Measurements from ENCODE around the gene TNFRSF21.
"Not testable (repeated sequence)": the region's sequence is repeated elsewhere in the genome, so short reads cannot be mapped to it uniquely, and the experiment has no call there.

TNFRSF21 gene

GRCh38 chr6:47309291-47310130, at the start of gene TNFRSF21:
Gene TNFRSF21, minus strand, starts transcription at chr6:47309905. Its CDS starts 394 bp downstream, at chr6:47309511.
- peak; percentile 74 for DNase-seq (ENCODE audit: low spot score)

GRCh38 chr6:47358440-47359225, 48.9 kb upstream of the TNFRSF21 start:
- DNase-seq (ENCODE audit: low spot score), result no peak

- no peak for DNase-seq (ENCODE audit: low spot score)
Measured at GRCh38 chr6:47357827-47358226, 48.1 kb upstream of the TNFRSF21 start.

- DNase-seq (ENCODE audit: low spot score), result no peak
Measured at GRCh38 chr6:47355496-47355895, 45.8 kb upstream of the TNFRSF21 start.

- no peak for DNase-seq (ENCODE audit: low spot score)
Measured at GRCh38 chr6:47353871-47354270, 44.2 kb upstream of the TNFRSF21 start.

GRCh38 chr6:47352966-47353365, 43.3 kb upstream of the TNFRSF21 start:
- DNase-seq (ENCODE audit: low spot score), result no peak

- no peak for DNase-seq (ENCODE audit: low spot score)
Measured at GRCh38 chr6:47352194-47352920, 42.7 kb upstream of the TNFRSF21 start.

- no peak for DNase-seq (ENCODE audit: low spot score)
Measured at GRCh38 chr6:47351621-47352020, 41.9 kb upstream of the TNFRSF21 start.

GRCh38 chr6:47349931-47350330, 40.2 kb upstream of the TNFRSF21 start:
- no peak for DNase-seq (ENCODE audit: low spot score)

GRCh38 chr6:47348316-47348863, 38.7 kb upstream of the TNFRSF21 start:
- DNase-seq (ENCODE audit: low spot score), result no peak

GRCh38 chr6:47345761-47346160, 36.1 kb upstream of the TNFRSF21 start:
- no peak for DNase-seq (ENCODE audit: low spot score)

GRCh38 chr6:47344022-47344421, 34.3 kb upstream of the TNFRSF21 start:
- DNase-seq (ENCODE audit: low spot score), result no peak

GRCh38 chr6:47343600-47343999, 33.9 kb upstream of the TNFRSF21 start:
- no peak for DNase-seq (ENCODE audit: low spot score)

GRCh38 chr6:47342824-47343223, 33.1 kb upstream of the TNFRSF21 start:
- no peak for DNase-seq (ENCODE audit: low spot score)

- no peak for DNase-seq (ENCODE audit: low spot score)
Measured at GRCh38 chr6:47337519-47337918, 27.8 kb upstream of the TNFRSF21 start.

- no peak for DNase-seq (ENCODE audit: low spot score)
Measured at GRCh38 chr6:47336334-47336733, 26.6 kb upstream of the TNFRSF21 start.

- DNase-seq (ENCODE audit: low spot score), result no peak
Measured at GRCh38 chr6:47335466-47335865, 25.8 kb upstream of the TNFRSF21 start.

GRCh38 chr6:47334334-47334733, 24.6 kb upstream of the TNFRSF21 start:
- DNase-seq (ENCODE audit: low spot score), result no peak

- not testable (repeated sequence) for DNase-seq (ENCODE audit: low spot score)
Measured at GRCh38 chr6:47328606-47329005, 18.9 kb upstream of the TNFRSF21 start.

- DNase-seq (ENCODE audit: low spot score), result not testable (repeated sequence)
Measured at GRCh38 chr6:47328139-47328538, 18.4 kb upstream of the TNFRSF21 start.

- no peak for DNase-seq (ENCODE audit: low spot score)
Measured at GRCh38 chr6:47323887-47324286, 14.2 kb upstream of the TNFRSF21 start.

- no peak for DNase-seq (ENCODE audit: low spot score)
Measured at GRCh38 chr6:47323321-47323720, 13.6 kb upstream of the TNFRSF21 start.

All from HuH-7.5 (cell line).